GM23248 (cell line): ENCODE data around the gene COQ6. TPM values are rescaled to one million over a fixed set of nuclear protein-coding genes. Genes with fewer than 3 reads are reported as not detected.

Experiments
- DNase-seq: peaks from one replicate; pipeline ENCODE4 v3.0.0-alpha.2; 2015
- H2AFZ ChIP-seq: fragments of 200-600 bp; sonication (generic); 2 replicates; pipeline ENCODE4 v1.6.1; 2016; ENCODE audit warnings: antibody characterized with exemption
- H3F3A ChIP-seq: fragments of 200-600 bp; sonication (generic); 2 replicates; pipeline ENCODE4 v1.6.1; 2016; ENCODE audit warnings: mild to moderate bottlenecking, antibody characterized with exemption, mixed run types; ENCODE audit not compliant: insufficient read depth
- H3K27ac ChIP-seq: fragments of 200-600 bp; sonication (generic); 2 replicates; pipeline ENCODE4 v1.5.1; 2016; ENCODE audit warnings: mild to moderate bottlenecking
- H3K27me3 ChIP-seq: fragments of 200-600 bp; sonication (generic); replicated peaks from 2 replicates; pipeline ENCODE4 v1.6.1; 2016; ENCODE audit warnings: mild to moderate bottlenecking; ENCODE audit not compliant: insufficient read depth
- H3K36me3 ChIP-seq: fragments of 200-600 bp; sonication (generic); 2 replicates; pipeline ENCODE4 v1.6.1; 2016; ENCODE audit warnings: low read depth, mild to moderate bottlenecking
- H3K4me1 ChIP-seq: fragments of 200-600 bp; sonication (generic); 2 replicates; pipeline ENCODE4 v1.6.1; 2016; ENCODE audit warnings: mild to moderate bottlenecking; ENCODE audit not compliant: insufficient read depth
- H3K4me2 ChIP-seq: fragments of 200-600 bp; sonication (generic); one replicate; pipeline ENCODE4 v1.6.1; 2016; ENCODE audit warnings: mild to moderate bottlenecking; ENCODE audit not compliant: unreplicated experiment
- H3K4me3 ChIP-seq: fragments of 200-600 bp; sonication (generic); 2 replicates; pipeline ENCODE4 v1.5.1; 2016; ENCODE audit warnings: mild to moderate bottlenecking
- H3K79me2 ChIP-seq: fragments of 200-600 bp; sonication (generic); 2 replicates; pipeline ENCODE4 v1.6.1; 2016; ENCODE audit warnings: mild to moderate bottlenecking; ENCODE audit not compliant: insufficient read depth
- H3K9ac ChIP-seq: fragments of 200-600 bp; sonication (generic); 2 replicates; pipeline ENCODE4 v1.6.1; 2016; ENCODE audit warnings: mild to moderate bottlenecking
- H3K9me2 ChIP-seq: fragments of 200-600 bp; sonication (generic); 2 replicates; pipeline ENCODE4 v1.6.1; 2016; ENCODE audit warnings: mixed run types, mild to moderate bottlenecking, moderate library complexity; ENCODE audit not compliant: insufficient read depth
- H3K9me3 ChIP-seq: fragments of 200-600 bp; sonication (generic); one replicate; pipeline ENCODE4 v1.6.1; 2017; ENCODE audit warnings: low read depth
- H4K20me1 ChIP-seq: fragments of 200-600 bp; sonication (generic); 2 replicates; pipeline ENCODE4 v1.6.0; 2016; ENCODE audit not compliant: insufficient read depth
- EZH2 ChIP-seq: fragments of 200-600 bp; sonication (generic); IDR thresholded peaks from 2 replicates; pipeline ENCODE4 v1.6.1; 2018; ENCODE audit warnings: antibody characterized with exemption, mild to moderate bottlenecking; ENCODE audit not compliant: insufficient read depth, poor library complexity, severe bottlenecking
- EZH2phosphoT487 ChIP-seq: fragments of 200-600 bp; sonication (generic); IDR thresholded peaks from 2 replicates; pipeline ENCODE4 v1.6.1; 2018; ENCODE audit warnings: antibody characterized with exemption, moderate library complexity, mild to moderate bottlenecking, low read depth; ENCODE audit not compliant: insufficient read depth
- WGBS, 2 experiments: methylation state at CpG; one replicate each; pipeline ENCODE4 v1.1.6; 2015 to 2017; ENCODE audit warnings: low lambda C conversion rate in 2 of 2, low coverage in 1 of 2; ENCODE audit errors: missing lambda C conversion rate in 2 of 2; 5-methylcytosine and 5-hydroxymethylcytosine counted together
- in situ Hi-C: fragments of 300-500 bp; cut with MboI; formaldehyde crosslinking; loops from 2 replicates; pipeline ENCODE4 v1.15.0; 2020
- polyA plus RNA-seq: library from polyadenylated mRNA; unstranded; fragments of >200 nt; fragmentation: Nextera tagmentation; extraction: Ambion mirVana; gene quantifications from 2 replicates; pipeline ENCODE4 v1.2.1, GENCODE V29; 2016
- total RNA-seq: library from RNA; depleted of rRNA; stranded (reverse); fragments of >200 nt; shearing (Covaris generic); gene quantifications from 2 replicates; pipeline ENCODE4 v1.2.3, GENCODE V29; 2014

COQ6 gene
- total and polyA plus RNA-seq, 2 experiments from 2014 or later: 29.4 to 48.0 TPM

GRCh38 chr14:73965216-73965615 lies 15.1 kb downstream of the COQ6 start:
- TF ChIP-seq EZH2phosphoT487 (no peak), EZH2 (no peak)
- no peak overlapping the region for H2AFZ ChIP-seq
- WGBS, 2 experiments: 95 to 99% methylated on average over 4 of the region's 4 CpGs
- H3F3A ChIP-seq: 0 out of 2 replicates have a peak, but pooled peaks cover 21% of the 10 kb centered on the region
- DNase-seq: no peak
- H3K27ac ChIP-seq: no peak overlapping the region
- H3K9me2 ChIP-seq: no peaks in the 10 kb centered on the region
- H3K4me3 ChIP-seq: no peak overlapping the region
- H3K4me1 ChIP-seq: no peaks in the 10 kb centered on the region
- H4K20me1 ChIP-seq: no peaks in the 10 kb centered on the region
- H3K9ac ChIP-seq: no peak overlapping the region
- H3K79me2 ChIP-seq: no peaks in the 10 kb centered on the region
- H3K27me3 ChIP-seq: no peaks in the 10 kb centered on the region
- in situ Hi-C loops: no loop called here
- H3K36me3 ChIP-seq: peaks cover 36% of the 10 kb centered on the region
- no peak overlapping the region for H3K4me2 ChIP-seq
- no peaks in the 10 kb centered on the region for H3K9me3 ChIP-seq

GRCh38 chr14:73968885-73969284 lies 18.8 kb downstream of the COQ6 start:
- H3K27ac ChIP-seq: no peak overlapping the region
- no peaks in the 10 kb centered on the region for H3K4me1 ChIP-seq
- no peak overlapping the region for H3K4me3 ChIP-seq
- H3K9me3 ChIP-seq: no peaks in the 10 kb centered on the region
- DNase-seq: no peak
- H4K20me1 ChIP-seq: no peaks in the 10 kb centered on the region
- H3K79me2 ChIP-seq: no peaks in the 10 kb centered on the region
- H3K36me3 ChIP-seq: peaks cover 20% of the 10 kb centered on the region; the same call in 1 of the 2 replicates
- 0 out of 2 replicates have a peak, but pooled peaks cover 15% of the 10 kb centered on the region for H3F3A ChIP-seq
- no peaks in the 10 kb centered on the region for H3K9me2 ChIP-seq
- in situ Hi-C loops: no loop called here
- H2AFZ ChIP-seq: no peak overlapping the region
- no peak overlapping the region for H3K9ac ChIP-seq
- H3K27me3 ChIP-seq: no peaks in the 10 kb centered on the region
- no peak overlapping the region for H3K4me2 ChIP-seq
- 93 to 96% methylated on average over 2 of the region's 2 CpGs for WGBS, 2 experiments
- TF ChIP-seq EZH2phosphoT487 (no peak), EZH2 (no peak)

- Histone ChIP-seq H3K4me3 (no peak overlapping the region), H3K4me2 (no peak overlapping the region), H3K36me3 (peaks cover 7% of the 10 kb centered on the region; the same call in 1 of the 2 replicates), H3K27me3 (no peaks in the 10 kb centered on the region), H4K20me1 (no peaks in the 10 kb centered on the region), H3K4me1 (no peaks in the 10 kb centered on the region), H3K79me2 (no peaks in the 10 kb centered on the region), H3F3A (no peaks in the 10 kb centered on the region), H3K9me3 (no peaks in the 10 kb centered on the region), H3K9me2 (no peaks in the 10 kb centered on the region), H3K27ac (no peak overlapping the region), H2AFZ (no peak overlapping the region), H3K9ac (no peak overlapping the region)
- TF ChIP-seq EZH2 (no peak), EZH2phosphoT487 (no peak)
- no peak for DNase-seq
- WGBS, 2 experiments: 76 to 87% methylated on average over 2 of the region's 2 CpGs
- in situ Hi-C loops: no loop called here
Observed at GRCh38 chr14:73973497-73973896, 23.4 kb downstream of the COQ6 start.

- Histone ChIP-seq H3K36me3 (peaks cover 7% of the 10 kb centered on the region; the same call in 1 of the 2 replicates), H3F3A (no peaks in the 10 kb centered on the region), H3K27ac (no peak overlapping the region), H4K20me1 (no peaks in the 10 kb centered on the region), H3K9ac (no peak overlapping the region), H3K9me3 (no peaks in the 10 kb centered on the region), H3K4me3 (no peak overlapping the region), H3K9me2 (no peaks in the 10 kb centered on the region), H3K79me2 (no peaks in the 10 kb centered on the region), H3K4me2 (no peak overlapping the region), H3K4me1 (no peaks in the 10 kb centered on the region), H2AFZ (no peak overlapping the region), H3K27me3 (no peaks in the 10 kb centered on the region)
- in situ Hi-C loops: no loop called here
- no peak for DNase-seq
- WGBS, 2 experiments: 98 to 99% methylated on average over 6 of the region's 6 CpGs
- TF ChIP-seq EZH2phosphoT487 (no peak), EZH2 (no peak)
Observed at GRCh38 chr14:73976125-73976524, 26.0 kb downstream of the COQ6 start.

GRCh38 chr14:73977896-73978295 lies 27.8 kb downstream of the COQ6 start:
- H3K4me3 ChIP-seq: no peak overlapping the region
- in situ Hi-C loops: no loop called here
- no peaks in the 10 kb centered on the region for H3K27me3 ChIP-seq
- H2AFZ ChIP-seq: no peak overlapping the region
- H3K4me1 ChIP-seq: no peaks in the 10 kb centered on the region
- H3F3A ChIP-seq: no peaks in the 10 kb centered on the region
- no peaks in the 10 kb centered on the region for H3K9me3 ChIP-seq
- peaks cover 5% of the 10 kb centered on the region; the same call in 1 of the 2 replicates for H3K36me3 ChIP-seq
- no peaks in the 10 kb centered on the region for H3K9me2 ChIP-seq
- no peaks in the 10 kb centered on the region for H4K20me1 ChIP-seq
- H3K27ac ChIP-seq: no peak overlapping the region
- no peak overlapping the region for H3K9ac ChIP-seq
- no peak overlapping the region for H3K4me2 ChIP-seq
- no peaks in the 10 kb centered on the region for H3K79me2 ChIP-seq
- TF ChIP-seq EZH2: no peak
- no peak for TF ChIP-seq EZH2phosphoT487
- DNase-seq: no peak
- 89 to 92% methylated on average over 4 of the region's 4 CpGs for WGBS, 2 experiments
